ENCODE results near the gene CCDC185. TPM values are rescaled to one million over a fixed set of nuclear protein-coding genes. Genes with fewer than 3 reads are reported as not detected.

Gene CCDC185
- total RNA-seq, 4 donors from 2014 or later, result 0.27 TPM; not detected in 3

DNA sequence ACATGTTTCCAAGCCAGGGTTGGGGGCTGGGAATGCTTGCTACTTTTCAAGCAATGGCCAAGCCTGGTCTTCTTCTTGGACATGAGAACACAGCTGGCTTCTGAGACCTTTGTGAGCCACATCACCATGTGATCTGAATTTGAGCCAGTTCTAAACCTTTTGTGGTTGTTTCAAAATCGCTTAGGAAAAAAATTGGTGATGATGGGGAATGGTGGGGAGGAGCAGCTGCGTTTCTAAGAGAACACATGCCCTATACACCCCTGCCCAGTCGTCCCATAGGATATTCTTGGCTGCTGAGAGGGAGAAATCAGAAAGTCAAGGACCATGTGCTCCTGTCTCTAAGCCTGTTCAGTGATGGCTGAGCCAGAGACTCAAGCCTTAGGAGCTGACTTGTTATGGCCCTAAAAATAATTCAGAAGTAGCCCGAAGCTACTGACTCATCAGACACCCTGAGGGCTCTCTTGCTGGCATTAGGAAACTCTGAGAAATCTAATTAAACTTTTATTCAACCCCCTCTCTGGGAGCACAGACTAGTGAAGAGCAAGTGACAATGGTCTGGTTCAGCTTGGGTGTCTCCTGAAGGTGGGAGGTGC lies 30.5 kb downstream of the CCDC185 start:
- no peak overlapping the region for H3K27ac ChIP-seq
- H3K4me3 ChIP-seq (replicated peaks in 1 of 3), result no peak overlapping the region
- no peaks in the 10 kb centered on the region for H3K27me3 ChIP-seq
- intact Hi-C loops (cut with DNase I), result no loop called here
- H3K9me3 ChIP-seq, result no peaks in the 10 kb centered on the region
- 48 to 58% methylated on average over 4 of the region's 4 CpGs for WGBS, 2 donors
- H3K36me3 ChIP-seq, result no peaks in the 10 kb centered on the region
- no peaks in the 10 kb centered on the region for H3K4me1 ChIP-seq
- TF ChIP-seq CTCF (IDR thresholded peaks at IDR 0.05) (no peak), POLR2A (IDR thresholded peaks at IDR 0.05) (no peak)
- DNase-seq, result no peak

- Histone ChIP-seq H3K27ac (no peak overlapping the region), H3K4me1 (no peaks in the 10 kb centered on the region), H3K36me3 (no peaks in the 10 kb centered on the region), H3K27me3 (no peaks in the 10 kb centered on the region), H3K9me3 (no peaks in the 10 kb centered on the region), H3K4me3 (replicated peaks in 1 of 3) (no peak overlapping the region)
- DNase-seq, result no peak
- 76 to 86% methylated on average over 5 of the region's 5 CpGs for WGBS, 2 donors
- intact Hi-C loops (cut with DNase I), result no loop called here
- TF ChIP-seq CTCF (IDR thresholded peaks at IDR 0.05) (no peak), POLR2A (IDR thresholded peaks at IDR 0.05) (no peak)
Observed at GRCh38 chr1:223425550-223425949, 32.3 kb downstream of the CCDC185 start.

GRCh38 chr1:223426936-223427335 lies 33.7 kb downstream of the CCDC185 start:
- intact Hi-C loops (cut with DNase I), result no loop called here
- H3K36me3 ChIP-seq, result no peaks in the 10 kb centered on the region
- H3K27ac ChIP-seq, result no peak overlapping the region
- H3K9me3 ChIP-seq, result no peaks in the 10 kb centered on the region
- no peaks in the 10 kb centered on the region for H3K4me1 ChIP-seq
- 88 to 94% methylated on average over 1 of the region's 1 CpG for WGBS, 2 donors
- no peak overlapping the region for H3K4me3 ChIP-seq (replicated peaks in 1 of 3)
- H3K27me3 ChIP-seq, result no peaks in the 10 kb centered on the region
- TF ChIP-seq CTCF (IDR thresholded peaks at IDR 0.05) (no peak), POLR2A (IDR thresholded peaks at IDR 0.05) (no peak)
- DNase-seq, result no peak

DNA sequence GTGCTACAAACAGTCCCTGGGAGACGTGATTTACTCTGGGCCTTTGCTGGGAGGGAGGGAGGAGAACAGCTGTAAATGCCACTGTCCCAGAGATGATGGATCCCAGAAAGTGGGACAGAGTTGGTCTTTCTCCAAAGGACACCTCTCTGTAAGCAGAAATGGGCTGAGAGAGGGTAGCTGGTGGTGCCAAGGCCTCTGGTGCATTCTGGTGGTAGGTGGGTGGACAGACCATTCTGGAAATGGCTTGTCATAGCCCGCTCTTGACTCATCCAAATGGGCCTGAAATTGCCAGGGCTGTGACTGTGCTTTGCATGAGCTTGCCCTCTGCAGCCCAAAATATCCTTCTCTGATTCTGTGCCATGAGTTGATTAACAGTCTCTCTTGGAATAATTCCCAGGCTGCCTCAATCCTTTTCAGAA lies 36.1 kb downstream of the CCDC185 start:
- no peak overlapping the region for H3K4me3 ChIP-seq (replicated peaks in 1 of 3)
- intact Hi-C loops (cut with DNase I), result no loop called here
- DNase-seq, result no peak
- H3K9me3 ChIP-seq, result no peaks in the 10 kb centered on the region
- no peaks in the 10 kb centered on the region for H3K4me1 ChIP-seq
- TF ChIP-seq POLR2A (IDR thresholded peaks at IDR 0.05) (no peak), CTCF (IDR thresholded peaks at IDR 0.05) (no peak)
- H3K27me3 ChIP-seq, result no peaks in the 10 kb centered on the region
- 81 to 90% methylated on average over 2 of the region's 2 CpGs for WGBS, 2 donors
- H3K27ac ChIP-seq, result no peak overlapping the region
- H3K36me3 ChIP-seq, result no peaks in the 10 kb centered on the region

GRCh38 chr1:223429821-223430220 lies 36.6 kb downstream of the CCDC185 start:
- Histone ChIP-seq H3K9me3 (no peaks in the 10 kb centered on the region), H3K4me1 (no peaks in the 10 kb centered on the region), H3K36me3 (no peaks in the 10 kb centered on the region), H3K4me3 (replicated peaks in 1 of 3) (no peak overlapping the region), H3K27me3 (no peaks in the 10 kb centered on the region), H3K27ac (no peak overlapping the region)
- 54 to 69% methylated on average over 1 of the region's 1 CpG for WGBS, 2 donors
- DNase-seq, result no peak
- TF ChIP-seq POLR2A (IDR thresholded peaks at IDR 0.05) (no peak), CTCF (IDR thresholded peaks at IDR 0.05) (no peak)
- intact Hi-C loops (cut with DNase I), result no loop called here
